Ishikawa (cell line): Measurements from ENCODE around the gene CCSER1.

Experiments
- CEBPB ChIP-seq: IDR thresholded peaks from 2 replicates; pipeline ENCODE4 v1.6.1; 2012
- CREB1 ChIP-seq: IDR thresholded peaks from 2 replicates; pipeline ENCODE4 v1.6.1; 2012; ENCODE audit warnings: low read depth
- EP300 ChIP-seq: IDR thresholded peaks from 2 replicates; pipeline ENCODE4 v1.6.1; 2012; ENCODE audit warnings: borderline replicate concordance
- FOXM1 ChIP-seq: IDR thresholded peaks from 2 replicates; pipeline ENCODE4 v1.6.1; 2012; ENCODE audit warnings: low read depth, borderline replicate concordance
- NFIC ChIP-seq: IDR thresholded peaks from 2 replicates; pipeline ENCODE4 v1.6.1; 2012
- RAD21 ChIP-seq: IDR thresholded peaks from 2 replicates; pipeline ENCODE4 v1.6.1; 2012; ENCODE audit warnings: low read depth
- REST ChIP-seq: IDR thresholded peaks from 2 replicates; pipeline ENCODE4 v1.6.1; 2012; ENCODE audit warnings: low read depth, mild to moderate bottlenecking
- TAF1 ChIP-seq: IDR thresholded peaks from 2 replicates; pipeline ENCODE4 v1.6.1; 2012; ENCODE audit warnings: low read depth, mild to moderate bottlenecking
- TCF12 ChIP-seq: IDR thresholded peaks from 2 replicates; pipeline ENCODE4 v1.6.1; 2012; ENCODE audit warnings: low read depth
- TEAD4 ChIP-seq: IDR thresholded peaks from 2 replicates; pipeline ENCODE4 v1.6.1; 2012
- YY1 ChIP-seq: IDR thresholded peaks from 2 replicates; pipeline ENCODE4 v1.6.1; 2012; ENCODE audit warnings: low read depth
- ZBTB7A ChIP-seq: IDR thresholded peaks from 2 replicates; pipeline ENCODE4 v1.6.1; 2012; ENCODE audit warnings: low read depth
- TF ChIP-seq, protein P1 (sequence below): IDR thresholded peaks from 2 replicates; pipeline ENCODE4 v1.6.1; 2012
- TF ChIP-seq, protein P2 (sequence below): IDR thresholded peaks from 2 replicates; pipeline ENCODE4 v1.6.1; 2012

DNA sequence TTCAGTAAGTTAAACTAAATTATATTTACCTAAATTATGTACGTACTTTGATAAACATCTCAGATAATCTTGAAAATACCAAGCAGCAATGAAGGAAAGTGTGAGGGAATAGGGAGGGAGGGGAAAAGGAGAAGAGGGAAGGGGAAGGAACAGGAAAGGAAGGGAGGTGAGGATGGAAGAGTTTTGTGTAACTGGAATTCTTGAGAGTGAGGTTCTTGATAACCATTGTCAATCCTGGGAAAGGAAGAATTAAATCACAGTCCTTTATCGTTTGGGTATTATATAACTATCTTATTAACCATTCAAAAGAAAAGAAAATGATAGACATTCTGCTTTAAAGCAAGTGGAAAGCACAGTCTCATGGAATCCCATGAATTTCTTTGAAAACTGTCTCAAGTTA lies 795.0 kb downstream of the CCSER1 start:
- TF ChIP-seq TCF12 (no peak), NFIC (no peak), TEAD4 (no peak), EP300 (no peak), RAD21 (no peak), CEBPB (no peak), TAF1 (no peak), FOXM1 (no peak), ZBTB7A (no peak), YY1 (no peak), REST (no peak), CREB1 (no peak)
- TF ChIP-seq, protein P1, sequence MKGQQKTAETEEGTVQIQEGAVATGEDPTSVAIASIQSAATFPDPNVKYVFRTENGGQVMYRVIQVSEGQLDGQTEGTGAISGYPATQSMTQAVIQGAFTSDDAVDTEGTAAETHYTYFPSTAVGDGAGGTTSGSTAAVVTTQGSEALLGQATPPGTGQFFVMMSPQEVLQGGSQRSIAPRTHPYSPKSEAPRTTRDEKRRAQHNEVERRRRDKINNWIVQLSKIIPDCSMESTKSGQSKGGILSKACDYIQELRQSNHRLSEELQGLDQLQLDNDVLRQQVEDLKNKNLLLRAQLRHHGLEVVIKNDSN, result no peak
- TF ChIP-seq, protein P2, sequence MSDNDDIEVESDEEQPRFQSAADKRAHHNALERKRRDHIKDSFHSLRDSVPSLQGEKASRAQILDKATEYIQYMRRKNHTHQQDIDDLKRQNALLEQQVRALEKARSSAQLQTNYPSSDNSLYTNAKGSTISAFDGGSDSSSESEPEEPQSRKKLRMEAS, result no peak
